NT2/D1 (cell line): Measurements from ENCODE around the gene VWA8.

Experiments
- DNase-seq: peaks from one replicate; pipeline ENCODE4 v3.0.0-alpha.2; 2011; ENCODE audit warnings: low read depth, low spot score
- H3K27me3 ChIP-seq: 2 replicates; pipeline ENCODE4 v1.6.0; 2011; ENCODE audit warnings: mild to moderate bottlenecking; ENCODE audit not compliant: insufficient read length, insufficient read depth
- H3K36me3 ChIP-seq: 2 replicates; pipeline ENCODE4 v1.6.1; 2011; ENCODE audit warnings: mild to moderate bottlenecking, low read length, mixed read lengths; ENCODE audit not compliant: insufficient read depth, insufficient read length
- H3K4me1 ChIP-seq: 2 replicates; pipeline ENCODE4 v1.5.1; 2011; ENCODE audit not compliant: insufficient read depth, insufficient read length
- H3K4me3 ChIP-seq: 2 replicates; pipeline ENCODE4 v1.5.1; 2011; ENCODE audit warnings: low read depth; ENCODE audit not compliant: insufficient read length
- H3K9ac ChIP-seq: 2 replicates; pipeline ENCODE4 v1.6.0; 2011; ENCODE audit warnings: low read depth; ENCODE audit not compliant: insufficient read length
- H3K9me3 ChIP-seq: 2 replicates; pipeline ENCODE4 v1.5.1; 2011; ENCODE audit warnings: mild to moderate bottlenecking, low read length; ENCODE audit not compliant: insufficient read depth
- SUZ12 ChIP-seq: IDR thresholded peaks from 2 replicates; pipeline ENCODE4 v1.6.1; 2011; ENCODE audit not compliant: insufficient read length, insufficient read depth; ENCODE audit errors: extremely low read depth
- YY1 ChIP-seq: IDR thresholded peaks from 2 replicates; pipeline ENCODE4 v1.6.1; 2011; ENCODE audit not compliant: insufficient read length, insufficient read depth
- ZNF274 ChIP-seq: IDR thresholded peaks from 2 replicates; pipeline ENCODE4 v1.6.1; 2011; ENCODE audit warnings: mild to moderate bottlenecking, low read depth, low read length

VWA8 gene

DNA sequence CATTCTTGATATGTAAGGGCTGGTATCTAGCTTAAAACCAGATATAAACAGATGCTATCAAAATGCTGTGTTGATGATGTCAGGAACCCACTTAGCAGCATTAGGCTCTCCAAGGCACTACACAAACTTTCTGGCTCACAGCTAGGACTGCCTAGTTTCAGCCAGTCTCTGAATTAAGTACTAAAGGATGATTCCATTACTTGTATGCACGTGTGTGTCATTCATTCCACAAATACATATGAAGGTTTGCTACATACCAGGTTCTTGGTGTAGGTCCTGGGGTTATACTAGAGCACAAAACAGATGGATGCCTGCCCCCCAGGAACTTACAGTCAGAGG, 352.1 kb downstream of the VWA8 start:
- H3K4me1 ChIP-seq = peaks cover 3% of the 10 kb centered on the region
- H3K36me3 ChIP-seq = peaks cover 8% of the 10 kb centered on the region
- H3K9ac ChIP-seq = no peak overlapping the region
- H3K4me3 ChIP-seq = no peak overlapping the region
- H3K27me3 ChIP-seq = no peaks in the 10 kb centered on the region
- TF ChIP-seq ZNF274 (no peak), SUZ12 (no peak), YY1 (no peak)
- no peak for DNase-seq
- H3K9me3 ChIP-seq = no peaks in the 10 kb centered on the region

DNA sequence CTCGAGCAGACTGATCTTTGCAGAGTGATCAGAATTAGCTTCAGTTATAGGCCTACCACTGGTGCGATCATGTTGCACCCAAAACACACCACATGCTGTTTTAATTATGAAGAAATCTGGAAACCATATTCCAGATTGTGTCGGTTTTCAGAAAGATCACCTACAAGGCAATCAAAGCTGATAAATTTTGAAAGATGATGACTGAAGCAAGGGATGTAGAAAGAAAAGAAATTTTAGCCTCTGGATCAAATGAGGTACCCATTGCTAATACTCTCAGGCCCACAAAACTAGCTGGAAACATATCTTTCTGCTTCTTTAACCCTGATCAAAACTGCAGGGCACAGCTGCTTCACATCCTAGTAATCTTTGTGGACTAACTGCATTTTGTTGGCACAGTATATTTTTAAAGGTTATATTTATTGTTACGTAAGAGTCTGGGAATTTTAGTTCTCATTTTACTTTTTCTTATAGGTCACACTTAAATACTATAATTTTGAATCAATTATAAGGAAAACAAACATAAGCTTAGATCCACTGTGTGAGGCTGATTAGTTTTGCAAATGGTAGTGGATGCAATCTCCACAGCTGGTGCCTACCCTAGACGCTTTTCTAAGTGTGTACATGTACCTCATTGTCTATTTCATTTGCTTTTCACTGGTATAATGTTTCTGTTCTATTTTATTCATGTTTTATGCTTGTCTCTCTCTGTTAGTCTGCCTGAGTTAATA, 352.6 kb downstream of the VWA8 start:
- DNase-seq = no peak
- Histone ChIP-seq H3K27me3 (no peaks in the 10 kb centered on the region), H3K4me3 (no peak overlapping the region), H3K9ac (no peak overlapping the region), H3K36me3 (peaks cover 8% of the 10 kb centered on the region), H3K9me3 (no peaks in the 10 kb centered on the region), H3K4me1 (peaks cover 2% of the 10 kb centered on the region)
- TF ChIP-seq SUZ12 (no peak), ZNF274 (no peak), YY1 (no peak)

DNA sequence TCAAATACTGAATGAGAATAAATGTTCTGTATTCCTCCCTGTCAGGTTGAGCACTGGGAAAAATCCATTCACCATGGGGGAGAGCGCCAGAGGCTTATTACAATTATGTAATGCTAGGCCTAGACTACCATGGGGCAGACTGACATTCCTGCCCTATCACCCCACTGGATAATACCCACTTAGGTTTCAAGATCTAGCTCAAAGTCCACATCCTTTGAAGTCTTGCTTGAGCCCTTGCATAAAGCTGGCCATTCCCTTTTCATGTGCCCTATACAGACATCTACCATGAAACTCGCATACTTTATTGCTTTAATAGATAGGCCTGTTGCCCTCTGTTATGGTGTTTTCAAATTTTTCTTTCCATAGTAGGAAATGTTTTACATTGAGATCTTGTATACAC, 354.3 kb downstream of the VWA8 start:
- no peak overlapping the region for H3K9ac ChIP-seq
- no peaks in the 10 kb centered on the region for H3K27me3 ChIP-seq
- DNase-seq = no peak
- H3K4me3 ChIP-seq = no peak overlapping the region
- H3K4me1 ChIP-seq = no peaks in the 10 kb centered on the region
- TF ChIP-seq SUZ12 = no peak
- TF ChIP-seq YY1 = no peak
- no peak for TF ChIP-seq ZNF274
- H3K36me3 ChIP-seq = peaks cover 8% of the 10 kb centered on the region
- no peaks in the 10 kb centered on the region for H3K9me3 ChIP-seq

DNA sequence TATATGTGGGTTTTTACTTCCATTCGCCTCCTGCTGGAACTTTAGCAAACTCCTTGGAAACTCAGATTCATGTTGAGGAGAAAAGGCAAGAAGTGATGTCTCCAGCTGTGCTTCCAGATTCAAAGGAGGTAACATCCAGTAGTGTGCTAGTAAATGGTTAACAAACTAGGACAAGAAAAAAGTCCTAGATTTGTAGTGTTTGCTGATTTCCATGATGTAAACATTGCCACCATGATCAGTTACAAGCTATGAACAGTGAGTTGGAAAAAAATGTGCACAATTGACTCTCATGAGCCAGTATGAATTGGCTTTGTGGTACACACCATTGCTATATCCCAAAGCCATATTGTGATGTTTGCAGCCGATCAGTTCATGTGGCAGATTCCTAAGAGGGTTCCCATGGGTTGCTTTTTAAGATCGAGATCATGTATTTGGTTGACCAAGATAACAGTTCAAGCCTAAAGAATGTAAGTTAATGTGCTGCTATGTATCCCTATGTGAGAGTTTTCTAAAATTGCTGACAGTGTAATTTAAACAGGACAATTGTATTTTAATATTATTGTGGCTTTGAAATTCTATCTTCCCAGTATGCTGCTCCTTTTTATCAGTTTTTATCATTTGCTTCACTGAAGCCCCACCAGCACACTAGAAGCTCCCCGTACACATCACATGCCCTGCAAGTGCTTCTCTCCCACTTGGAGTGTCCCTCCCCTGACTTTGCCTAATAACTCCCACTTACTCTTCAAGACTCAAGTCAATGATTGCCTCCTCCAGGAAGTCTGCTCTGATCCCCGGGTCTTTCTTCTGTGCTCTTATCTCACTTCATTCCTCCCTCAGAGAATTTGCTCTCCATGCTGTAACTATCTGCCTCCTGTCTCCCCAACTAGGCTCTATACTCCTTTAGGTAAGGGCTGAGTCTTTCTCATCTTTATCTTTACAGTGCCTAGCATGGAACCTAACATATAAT, 355.3 kb downstream of the VWA8 start:
- Histone ChIP-seq H3K36me3 (peaks cover 2% of the 10 kb centered on the region), H3K4me1 (no peaks in the 10 kb centered on the region), H3K9me3 (no peaks in the 10 kb centered on the region), H3K27me3 (no peaks in the 10 kb centered on the region), H3K4me3 (no peak overlapping the region), H3K9ac (no peak overlapping the region)
- DNase-seq = no peak
- TF ChIP-seq YY1 (no peak), ZNF274 (no peak), SUZ12 (no peak)

DNA sequence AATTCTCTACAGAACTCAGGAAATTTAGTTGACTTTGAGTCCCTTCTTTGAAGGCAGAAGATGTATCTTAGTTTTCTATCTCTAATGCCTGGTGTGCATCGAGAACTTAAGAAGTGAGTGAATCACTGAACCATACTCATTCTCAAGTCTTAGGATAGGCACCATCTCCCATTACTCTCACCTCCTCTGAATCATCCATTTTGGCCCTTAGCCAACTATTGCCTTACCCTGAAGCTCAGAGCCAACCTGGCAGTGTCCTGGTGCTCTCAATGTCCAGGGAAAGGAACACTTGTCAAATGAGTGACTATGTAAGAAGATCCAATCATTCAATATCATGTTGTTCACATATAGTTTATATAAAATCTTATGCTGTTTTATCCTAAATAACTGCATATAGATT, 357.0 kb downstream of the VWA8 start:
- H3K27me3 ChIP-seq = no peaks in the 10 kb centered on the region
- no peak overlapping the region for H3K4me3 ChIP-seq
- TF ChIP-seq YY1 = no peak
- no peak for TF ChIP-seq ZNF274
- TF ChIP-seq SUZ12 = no peak
- H3K4me1 ChIP-seq = no peaks in the 10 kb centered on the region
- no peak for DNase-seq
- no peaks in the 10 kb centered on the region for H3K36me3 ChIP-seq
- H3K9ac ChIP-seq = no peak overlapping the region
- no peaks in the 10 kb centered on the region for H3K9me3 ChIP-seq

DNA sequence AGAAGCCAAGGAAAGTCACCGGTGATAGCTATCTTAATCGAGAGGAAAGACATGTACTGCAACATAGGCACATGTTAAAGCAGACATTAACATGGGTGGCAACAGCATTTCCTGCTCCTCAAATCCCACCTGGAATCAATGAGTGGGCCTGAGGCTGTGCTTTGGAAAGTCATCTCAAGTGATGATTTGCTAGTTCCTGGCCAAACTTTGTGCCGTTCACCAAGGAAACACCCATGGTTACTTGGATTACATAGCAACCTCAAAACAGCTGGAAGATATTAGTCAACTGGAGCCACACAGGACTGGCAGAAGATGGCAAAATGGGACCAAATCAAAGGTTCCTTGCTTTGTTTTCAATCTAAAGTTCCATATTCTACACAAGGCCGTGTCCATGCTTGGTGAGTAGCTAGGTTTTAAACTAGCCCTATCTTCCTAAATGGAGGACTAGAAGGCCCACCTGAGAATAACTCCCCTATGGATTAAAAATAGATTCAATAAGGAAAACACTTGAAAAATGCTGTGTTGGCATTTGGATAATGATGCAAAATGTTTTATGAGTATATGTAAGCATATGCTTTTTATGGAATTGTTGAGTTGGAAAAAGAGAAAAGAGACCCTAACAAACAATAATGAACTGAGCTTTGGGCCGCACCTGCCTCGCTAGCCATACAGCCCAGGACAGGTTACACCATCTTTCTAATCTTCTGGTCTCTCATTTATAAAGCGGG, 359.0 kb downstream of the VWA8 start:
- DNase-seq = no peak

DNA sequence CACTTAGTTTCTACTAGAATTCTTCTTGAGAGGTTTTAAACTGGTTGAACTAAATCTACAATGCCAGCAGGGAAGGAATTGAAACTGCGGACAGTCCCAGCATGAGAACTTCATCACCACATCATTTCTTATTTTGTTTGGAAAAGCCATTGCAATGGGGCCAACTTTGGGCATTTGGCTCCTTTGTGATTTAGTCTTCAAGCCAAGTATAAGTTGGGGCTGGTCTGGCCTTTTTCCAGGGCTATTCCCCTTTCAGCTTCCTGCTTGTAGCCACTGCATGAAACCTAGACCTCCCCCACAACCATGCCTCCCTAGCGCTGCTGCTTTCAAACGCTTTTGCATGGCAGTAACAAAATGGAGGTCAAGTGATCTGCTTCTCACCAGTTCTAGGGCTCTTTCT, 361.3 kb downstream of the VWA8 start:
- TF ChIP-seq YY1 (no peak), ZNF274 (no peak), SUZ12 (no peak)
- Histone ChIP-seq H3K4me3 (no peak overlapping the region), H3K9me3 (no peaks in the 10 kb centered on the region)

More for the DNA sequence above, 359.0 kb downstream of the VWA8 start:
- no peak overlapping the region for H3K4me3 ChIP-seq
- no peak overlapping the region for H3K9ac ChIP-seq
- H3K4me1 ChIP-seq = no peaks in the 10 kb centered on the region
- no peak for TF ChIP-seq YY1
- TF ChIP-seq ZNF274 = no peak
- no peak for TF ChIP-seq SUZ12
- H3K27me3 ChIP-seq = no peaks in the 10 kb centered on the region
- no peaks in the 10 kb centered on the region for H3K9me3 ChIP-seq
- H3K36me3 ChIP-seq = no peaks in the 10 kb centered on the region

More for the DNA sequence above, 361.3 kb downstream of the VWA8 start:
- Histone ChIP-seq H3K9ac (no peak overlapping the region), H3K36me3 (no peaks in the 10 kb centered on the region), H3K27me3 (no peaks in the 10 kb centered on the region), H3K4me1 (no peaks in the 10 kb centered on the region)
- DNase-seq = no peak
